ENCODE measurements around the gene QKI. TPM values are rescaled to one million over a fixed set of nuclear protein-coding genes. Genes with fewer than 3 reads are reported as not detected.

QKI gene
- total and polyA plus RNA-seq, 9 donors, result 44.6 to 151 (median 105) TPM

GRCh38 chr6:163387317-163387716 lies 27.2 kb upstream of the QKI start:
- Histone ChIP-seq H3K4me3 (no peak overlapping the region), H3K9me3 (no peaks in the 10 kb centered on the region), H3K4me1 (ENCODE audit: insufficient read depth) (no peaks in the 10 kb centered on the region), H3K36me3 (no peaks in the 10 kb centered on the region), H3K27ac (no peak overlapping the region), H3K27me3 (no peaks in the 10 kb centered on the region)
- no peak for DNase-seq
- WGBS, 3 donors, result 92 to 96% (median 94%) methylated on average over 5 of the region's 5 CpGs
- intact Hi-C loops (cut with DNase I), result no loop called here
- TF ChIP-seq, protein P1, sequence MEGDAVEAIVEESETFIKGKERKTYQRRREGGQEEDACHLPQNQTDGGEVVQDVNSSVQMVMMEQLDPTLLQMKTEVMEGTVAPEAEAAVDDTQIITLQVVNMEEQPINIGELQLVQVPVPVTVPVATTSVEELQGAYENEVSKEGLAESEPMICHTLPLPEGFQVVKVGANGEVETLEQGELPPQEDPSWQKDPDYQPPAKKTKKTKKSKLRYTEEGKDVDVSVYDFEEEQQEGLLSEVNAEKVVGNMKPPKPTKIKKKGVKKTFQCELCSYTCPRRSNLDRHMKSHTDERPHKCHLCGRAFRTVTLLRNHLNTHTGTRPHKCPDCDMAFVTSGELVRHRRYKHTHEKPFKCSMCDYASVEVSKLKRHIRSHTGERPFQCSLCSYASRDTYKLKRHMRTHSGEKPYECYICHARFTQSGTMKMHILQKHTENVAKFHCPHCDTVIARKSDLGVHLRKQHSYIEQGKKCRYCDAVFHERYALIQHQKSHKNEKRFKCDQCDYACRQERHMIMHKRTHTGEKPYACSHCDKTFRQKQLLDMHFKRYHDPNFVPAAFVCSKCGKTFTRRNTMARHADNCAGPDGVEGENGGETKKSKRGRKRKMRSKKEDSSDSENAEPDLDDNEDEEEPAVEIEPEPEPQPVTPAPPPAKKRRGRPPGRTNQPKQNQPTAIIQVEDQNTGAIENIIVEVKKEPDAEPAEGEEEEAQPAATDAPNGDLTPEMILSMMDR (IDR thresholded peaks at IDR 0.05), result no peak
- TF ChIP-seq POLR2A (IDR thresholded peaks at IDR 0.05), result no peak
- no peak for TF ChIP-seq EP300 (IDR thresholded peaks at IDR 0.05)

DNA sequence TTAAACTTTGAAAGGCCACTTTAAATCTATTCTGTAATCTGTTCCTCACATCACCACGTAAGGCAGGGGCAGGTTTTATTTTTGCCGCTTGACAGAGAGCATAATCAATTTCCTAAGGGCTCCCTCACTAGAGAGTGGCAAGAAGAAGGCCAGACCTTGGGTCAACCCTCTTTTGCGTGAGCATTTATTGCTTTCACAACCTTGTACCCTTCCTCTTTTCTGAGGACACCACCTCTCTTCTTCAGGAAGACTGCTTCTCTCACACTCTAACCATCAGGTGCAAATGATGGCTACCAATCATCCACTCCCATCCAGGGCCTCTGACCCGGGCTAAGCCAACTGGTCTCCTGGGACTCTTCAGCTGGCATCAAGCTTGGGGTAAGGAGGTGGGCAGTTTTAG lies 25.2 kb upstream of the QKI start:
- H3K27me3 ChIP-seq, result no peaks in the 10 kb centered on the region

GRCh38 chr6:163390770-163391169 lies 23.7 kb upstream of the QKI start:
- no peaks in the 10 kb centered on the region for H3K27me3 ChIP-seq
- H3K9me3 ChIP-seq, result no peaks in the 10 kb centered on the region
- intact Hi-C loops (cut with DNase I), result no loop called here
- H3K36me3 ChIP-seq, result no peaks in the 10 kb centered on the region
- DNase-seq, result no peak
- H3K4me3 ChIP-seq, result no peak overlapping the region
- whole genome bisulfite sequencing, 3 donors, result 98 to 100% (median 100%) methylated on average over 1 of the region's 1 CpG
- no peak overlapping the region for H3K27ac ChIP-seq
- H3K4me1 ChIP-seq (ENCODE audit: insufficient read depth), result no peaks in the 10 kb centered on the region
- TF ChIP-seq POLR2A (IDR thresholded peaks at IDR 0.05) (no peak), EP300 (IDR thresholded peaks at IDR 0.05) (no peak)
- TF ChIP-seq, protein P1 (IDR thresholded peaks at IDR 0.05), result no peak

More for the DNA sequence above, 25.2 kb upstream of the QKI start:
- Histone ChIP-seq H3K27ac (no peak overlapping the region), H3K4me1 (ENCODE audit: insufficient read depth) (no peaks in the 10 kb centered on the region), H3K36me3 (no peaks in the 10 kb centered on the region), H3K4me3 (no peak overlapping the region), H3K9me3 (no peaks in the 10 kb centered on the region)
- WGBS, 3 donors, result 89 to 92% (median 91%) methylated on average over 4 of the region's 4 CpGs
- TF ChIP-seq POLR2A (IDR thresholded peaks at IDR 0.05), result no peak
- TF ChIP-seq EP300 (IDR thresholded peaks at IDR 0.05), result no peak
- TF ChIP-seq, protein P1 (IDR thresholded peaks at IDR 0.05), result no peak
- no peak for DNase-seq
- intact Hi-C loops (cut with DNase I), result no loop called here

- no peak for TF ChIP-seq POLR2A (IDR thresholded peaks at IDR 0.05)
- no peaks in the 10 kb centered on the region for H3K36me3 ChIP-seq
- no peaks in the 10 kb centered on the region for H3K27me3 ChIP-seq
- H3K9me3 ChIP-seq, result no peaks in the 10 kb centered on the region
- H3K27ac ChIP-seq, result no peak overlapping the region
- WGBS, 3 donors, result 91 to 96% (median 96%) methylated on average over 2 of the region's 2 CpGs
- no peak overlapping the region for H3K4me3 ChIP-seq
- intact Hi-C loops (cut with DNase I), result no loop called here
- no peak for DNase-seq
- H3K4me1 ChIP-seq (ENCODE audit: insufficient read depth), result no peaks in the 10 kb centered on the region
Observed at GRCh38 chr6:163391985-163392384, 22.5 kb upstream of the QKI start.

DNA sequence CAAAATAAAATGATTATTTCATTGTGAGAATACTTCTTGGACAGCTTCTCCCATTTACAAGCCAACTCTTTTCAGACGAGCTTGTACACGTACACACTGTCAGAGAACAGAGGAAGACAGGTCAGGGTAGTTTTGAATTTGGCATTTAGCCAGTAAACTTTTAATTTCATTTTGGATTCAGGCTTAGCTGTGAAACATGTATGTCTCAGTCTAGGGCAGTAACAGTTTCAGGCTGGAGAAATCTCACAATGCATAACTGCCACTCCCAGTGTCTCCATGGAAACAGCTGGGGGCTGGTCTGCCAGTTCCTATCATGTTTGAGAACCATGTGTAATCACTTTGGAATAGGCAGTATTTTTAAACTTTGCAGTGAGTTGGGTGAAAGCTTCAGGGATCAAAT lies 22.0 kb upstream of the QKI start:
- Histone ChIP-seq H3K4me1 (ENCODE audit: insufficient read depth) (no peaks in the 10 kb centered on the region), H3K4me3 (no peak overlapping the region), H3K27me3 (no peaks in the 10 kb centered on the region), H3K36me3 (no peaks in the 10 kb centered on the region), H3K9me3 (no peaks in the 10 kb centered on the region), H3K27ac (no peak overlapping the region)
- intact Hi-C loops (cut with DNase I), result no loop called here
- no peak for DNase-seq
- TF ChIP-seq EP300 (IDR thresholded peaks at IDR 0.05), result no peak
- TF ChIP-seq, protein P1 (IDR thresholded peaks at IDR 0.05), result no peak
- TF ChIP-seq POLR2A (IDR thresholded peaks at IDR 0.05), result no peak
- WGBS, 3 donors, result 7 to 12% (median 8%) methylated on average over 2 of the region's 2 CpGs

All from ovary (tissue), 9 donors.